ENCODE results near the gene MYLK.

DNA sequence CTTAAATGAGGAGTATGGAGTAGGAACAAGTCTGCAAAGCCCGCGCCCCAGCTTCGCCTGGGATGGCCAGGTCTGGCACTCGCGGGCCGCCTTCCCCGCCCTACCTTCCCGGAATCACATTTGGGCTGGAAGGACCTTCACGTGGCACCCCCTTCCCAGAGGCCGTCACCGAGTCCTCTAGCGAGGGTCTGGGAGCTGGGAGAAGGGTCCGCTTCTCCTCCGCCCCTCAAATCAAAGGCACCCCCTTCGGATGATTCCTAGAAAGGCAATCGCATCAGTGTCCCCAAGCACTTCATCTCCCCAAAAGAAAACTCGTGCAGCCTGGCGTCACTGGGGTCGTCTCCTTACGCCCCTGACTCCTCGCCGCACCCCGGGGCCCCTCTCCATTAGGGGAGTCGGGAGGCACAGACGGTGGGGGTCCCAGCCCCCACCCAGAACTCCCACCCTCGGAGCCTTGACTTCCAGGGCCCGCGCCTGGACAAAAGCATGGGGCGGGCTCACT lies 380 bp downstream of the MYLK start:
- TF ChIP-seq, protein P1, sequence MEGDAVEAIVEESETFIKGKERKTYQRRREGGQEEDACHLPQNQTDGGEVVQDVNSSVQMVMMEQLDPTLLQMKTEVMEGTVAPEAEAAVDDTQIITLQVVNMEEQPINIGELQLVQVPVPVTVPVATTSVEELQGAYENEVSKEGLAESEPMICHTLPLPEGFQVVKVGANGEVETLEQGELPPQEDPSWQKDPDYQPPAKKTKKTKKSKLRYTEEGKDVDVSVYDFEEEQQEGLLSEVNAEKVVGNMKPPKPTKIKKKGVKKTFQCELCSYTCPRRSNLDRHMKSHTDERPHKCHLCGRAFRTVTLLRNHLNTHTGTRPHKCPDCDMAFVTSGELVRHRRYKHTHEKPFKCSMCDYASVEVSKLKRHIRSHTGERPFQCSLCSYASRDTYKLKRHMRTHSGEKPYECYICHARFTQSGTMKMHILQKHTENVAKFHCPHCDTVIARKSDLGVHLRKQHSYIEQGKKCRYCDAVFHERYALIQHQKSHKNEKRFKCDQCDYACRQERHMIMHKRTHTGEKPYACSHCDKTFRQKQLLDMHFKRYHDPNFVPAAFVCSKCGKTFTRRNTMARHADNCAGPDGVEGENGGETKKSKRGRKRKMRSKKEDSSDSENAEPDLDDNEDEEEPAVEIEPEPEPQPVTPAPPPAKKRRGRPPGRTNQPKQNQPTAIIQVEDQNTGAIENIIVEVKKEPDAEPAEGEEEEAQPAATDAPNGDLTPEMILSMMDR (IDR thresholded peaks at IDR 0.05): no peak
- no peak for TF ChIP-seq POLR2A (IDR thresholded peaks at IDR 0.05)
